HG03565 (cell line): ENCODE results near the gene GRID1.

Source experiments
- ATAC-seq: cut with Tn5 transposase; IDR thresholded peaks from one replicate; pipeline ENCODE4 v1.9.1; 2021; ENCODE audit warnings: mild to moderate bottlenecking, moderate library complexity; ENCODE audit not compliant: unreplicated experiment

The GRID1 gene

DNA sequence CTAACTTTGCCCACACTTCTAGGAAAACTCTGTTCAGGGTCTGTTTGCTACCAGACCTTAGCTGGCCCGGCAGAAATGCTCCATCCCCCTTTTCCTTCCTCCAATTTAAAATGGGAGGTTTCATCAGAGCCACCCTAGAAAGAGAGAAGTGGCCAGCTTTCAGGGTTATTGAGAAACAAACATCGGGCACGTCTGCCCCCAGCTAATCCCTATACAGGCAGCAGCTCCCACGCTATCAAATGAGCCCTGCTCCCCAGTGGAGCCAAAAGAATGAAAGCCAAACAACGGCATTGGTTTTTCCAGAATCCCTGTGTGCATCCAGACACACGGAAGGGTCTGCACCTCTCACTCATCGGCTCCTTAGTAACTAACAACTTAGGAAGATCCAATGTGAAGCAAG lies 132.5 kb downstream of the GRID1 start:
- no peak for ATAC-seq

DNA sequence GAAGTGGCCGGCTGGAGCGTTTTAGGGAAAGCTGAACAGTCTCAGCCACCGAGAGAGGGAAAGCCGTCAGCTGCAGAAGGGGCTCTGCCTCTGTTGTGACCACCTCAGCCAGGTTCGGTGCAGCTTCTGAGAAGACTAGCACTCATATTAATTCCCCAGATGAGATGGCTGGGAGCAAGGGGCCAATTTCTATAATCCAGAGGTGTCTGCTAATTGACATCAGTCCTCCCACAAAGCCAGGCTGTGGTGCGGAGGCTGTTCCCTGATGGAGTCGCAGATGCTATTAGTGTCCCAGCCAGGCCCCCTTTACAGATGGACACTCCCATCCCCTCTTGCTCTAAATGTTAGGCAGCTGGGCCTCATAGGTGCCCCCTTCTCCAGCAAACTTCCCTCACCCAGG lies 133.5 kb downstream of the GRID1 start:
- ATAC-seq: no peak

DNA sequence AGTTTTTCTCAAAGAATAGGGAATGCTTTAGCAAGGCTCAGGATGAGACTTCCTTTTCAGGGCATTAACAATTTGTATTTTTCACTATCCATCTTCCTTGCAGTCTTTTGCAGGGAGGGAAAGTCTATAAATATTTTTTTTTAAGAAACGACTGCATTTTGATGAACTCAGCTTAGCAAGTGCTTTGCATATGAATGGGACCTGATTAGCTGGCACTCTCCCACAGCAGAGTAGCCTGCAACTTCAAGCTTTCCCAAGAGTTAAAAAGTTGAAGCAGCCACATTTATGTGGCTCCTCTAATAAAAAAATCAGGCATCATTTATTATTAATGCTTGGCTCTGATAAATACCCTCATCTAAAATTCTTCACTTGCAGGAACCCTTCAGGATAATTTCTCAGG lies 134.0 kb downstream of the GRID1 start:
- no peak for ATAC-seq

DNA sequence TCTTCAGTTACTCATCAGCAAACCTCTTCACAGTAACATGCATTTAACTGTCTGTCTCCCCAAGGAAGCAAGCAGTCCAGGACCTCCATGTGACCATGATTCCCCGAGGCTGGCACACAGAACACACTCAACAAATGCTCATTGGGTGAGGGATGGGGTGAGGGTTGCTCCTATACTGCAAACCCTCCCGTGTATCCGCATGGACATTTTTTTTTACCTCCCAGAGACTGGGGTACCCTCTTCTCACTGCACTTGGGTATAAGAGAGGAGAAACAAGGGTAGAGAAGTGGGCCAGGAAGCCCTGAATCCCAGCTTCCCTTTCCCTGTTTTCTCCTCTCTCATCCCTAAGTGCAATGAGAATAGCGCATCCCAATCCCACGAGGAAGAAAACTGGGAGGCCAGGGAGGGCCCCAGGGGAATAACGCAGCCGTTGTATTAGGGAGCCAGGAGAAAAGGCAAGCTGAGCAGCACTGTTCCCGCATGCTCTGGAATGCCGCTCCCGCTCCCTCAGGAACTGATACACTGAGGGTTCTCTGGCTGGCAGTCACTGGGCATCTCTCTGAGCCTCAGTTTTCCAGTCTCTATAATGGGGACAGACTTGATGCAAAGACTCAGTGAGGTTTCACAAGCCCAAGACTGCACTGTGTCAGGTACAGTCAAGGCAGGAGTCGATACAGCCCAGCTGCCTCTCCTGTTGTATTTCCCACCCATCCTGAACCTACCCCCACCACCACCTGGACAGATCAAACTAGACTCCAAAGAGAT lies 134.6 kb downstream of the GRID1 start:
- ATAC-seq: no peak

DNA sequence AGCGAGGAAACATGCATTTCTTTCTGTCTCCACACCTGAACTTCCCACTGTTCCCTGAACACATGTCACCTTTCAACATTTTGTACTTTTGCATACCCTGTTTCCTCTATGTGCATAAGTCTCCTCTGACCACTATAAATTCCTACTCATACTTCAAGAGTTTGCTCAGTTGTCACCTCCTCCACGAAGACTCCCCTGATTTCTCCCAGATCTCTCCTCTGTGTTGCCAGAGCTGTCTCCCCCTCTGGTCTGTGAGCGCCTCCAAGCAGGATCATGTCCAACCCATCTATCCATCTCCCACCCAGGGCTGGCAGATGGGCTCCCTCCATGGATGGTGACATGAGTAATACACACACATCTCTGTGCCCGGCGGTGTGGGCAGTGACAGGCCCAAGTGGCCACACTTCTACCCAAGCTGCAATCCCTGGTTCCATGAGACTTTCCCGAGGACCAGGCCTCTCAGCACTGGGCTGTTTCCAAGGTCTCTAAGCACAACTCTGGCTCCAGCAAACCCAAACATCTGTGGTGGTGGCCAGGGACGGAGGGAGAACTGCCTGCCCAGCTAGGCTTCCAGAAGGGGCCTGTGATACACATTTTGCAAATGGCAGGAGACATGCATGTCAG lies 135.9 kb downstream of the GRID1 start:
- ATAC-seq: no peak

DNA sequence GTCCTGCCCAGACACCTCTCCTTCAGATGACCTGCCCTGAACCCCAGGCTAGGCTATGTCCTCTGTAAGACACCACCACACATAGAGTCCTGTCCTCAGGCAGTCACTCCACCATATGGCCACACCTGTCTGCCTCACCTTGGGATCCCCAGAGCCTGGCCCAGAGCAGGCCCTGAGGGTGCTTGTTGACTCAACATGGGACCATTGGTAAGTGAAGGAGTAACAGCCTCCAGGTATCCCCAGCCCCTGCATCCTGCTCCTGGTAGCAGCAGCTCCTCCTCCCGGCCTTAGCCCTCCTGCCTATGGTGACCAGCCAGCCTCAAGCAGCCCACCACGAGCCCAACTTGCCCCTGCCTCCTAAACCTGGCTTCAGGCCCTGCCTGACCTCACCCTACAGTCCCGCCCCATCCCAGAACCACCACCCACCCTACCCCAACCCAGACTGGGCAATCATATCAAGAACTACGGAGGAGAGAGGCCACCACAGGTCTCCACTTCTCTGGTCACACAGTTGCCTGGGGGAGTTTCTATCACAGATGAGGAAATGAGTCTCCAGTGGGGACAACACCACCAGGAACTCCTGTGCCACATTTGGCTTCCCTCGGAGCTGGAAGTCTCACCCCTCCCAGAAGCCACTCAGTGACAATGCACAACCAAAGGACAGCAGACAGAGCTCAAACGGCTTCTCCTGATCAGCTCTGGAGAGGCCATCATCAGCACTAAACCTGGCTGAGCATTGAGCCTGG lies 136.6 kb downstream of the GRID1 start:
- no peak for ATAC-seq

DNA sequence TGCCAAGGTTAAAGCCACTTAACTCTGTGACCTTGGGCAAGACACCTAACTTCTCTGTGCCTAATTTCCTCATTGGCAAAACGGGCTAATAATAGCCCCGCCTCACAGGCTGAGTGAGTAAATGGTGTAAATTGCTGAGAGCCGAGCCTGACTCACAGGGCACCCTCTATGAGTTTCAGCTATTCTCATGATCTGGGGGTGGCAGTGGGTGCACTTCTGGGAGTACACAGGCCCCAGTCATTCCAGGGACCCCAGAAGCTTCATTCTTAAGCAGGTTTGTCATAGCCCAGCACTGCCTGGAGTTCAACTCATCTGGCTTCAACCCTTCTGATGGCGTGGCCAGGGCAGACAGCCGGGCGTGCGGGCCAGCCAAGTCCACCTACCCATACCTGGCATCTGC lies 137.2 kb downstream of the GRID1 start:
- ATAC-seq: no peak

DNA sequence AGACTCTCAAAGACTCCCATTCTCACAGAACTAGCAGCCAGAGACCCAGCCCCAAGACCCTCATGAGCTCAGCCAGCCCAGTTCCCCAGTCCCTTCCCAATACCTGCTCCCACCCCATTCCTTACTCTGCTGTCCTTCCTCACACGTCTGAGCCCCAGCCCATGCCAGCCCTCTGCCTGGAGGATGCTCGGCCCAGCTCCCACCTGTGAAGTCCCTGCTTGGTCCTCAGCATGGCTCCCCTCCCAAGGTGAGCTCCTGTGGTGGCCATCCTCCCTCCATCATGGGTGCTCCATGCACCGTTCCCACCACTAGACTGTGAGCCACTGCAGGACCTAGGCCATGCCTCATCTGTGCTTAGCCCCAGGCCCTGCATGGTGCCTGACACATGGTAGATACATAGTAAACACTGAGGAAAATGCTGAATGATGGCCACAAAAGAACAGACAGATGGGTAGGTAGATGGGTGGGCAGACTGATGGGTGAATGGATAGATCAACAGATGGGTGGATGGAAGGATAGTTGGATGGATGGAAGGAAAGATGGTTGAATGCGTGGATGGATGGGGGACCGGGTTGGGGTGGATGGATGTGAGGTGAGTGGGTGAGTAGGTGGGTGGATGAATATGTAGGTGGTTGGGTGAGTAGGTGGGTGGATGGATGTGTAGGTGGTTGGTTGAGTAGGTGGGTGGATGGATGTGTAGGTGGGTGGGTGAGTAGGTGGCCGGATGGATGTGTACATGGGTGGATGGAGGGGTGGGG lies 138.9 kb downstream of the GRID1 start:
- no peak for ATAC-seq

DNA sequence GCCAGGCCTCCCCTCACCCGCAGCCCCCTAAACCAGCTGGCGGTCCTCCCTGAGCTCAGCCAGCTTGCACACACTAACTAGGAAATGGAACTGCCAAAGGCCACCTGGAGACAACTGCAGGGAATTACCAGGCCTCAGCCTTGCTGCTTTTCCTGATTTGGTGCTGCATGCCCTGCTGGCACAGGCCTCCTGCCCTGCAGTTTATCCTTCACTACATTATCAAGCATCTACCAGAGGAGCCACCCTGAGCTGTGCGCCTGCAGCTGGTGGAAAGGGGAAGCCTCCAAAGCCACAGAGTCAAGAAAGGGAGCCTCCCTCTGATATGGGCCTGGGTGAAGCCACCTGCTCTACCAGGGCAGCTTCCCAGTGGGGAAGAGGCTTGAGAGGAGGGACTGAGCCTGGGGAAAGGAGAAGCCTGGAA lies 139.8 kb downstream of the GRID1 start:
- ATAC-seq: no peak

DNA sequence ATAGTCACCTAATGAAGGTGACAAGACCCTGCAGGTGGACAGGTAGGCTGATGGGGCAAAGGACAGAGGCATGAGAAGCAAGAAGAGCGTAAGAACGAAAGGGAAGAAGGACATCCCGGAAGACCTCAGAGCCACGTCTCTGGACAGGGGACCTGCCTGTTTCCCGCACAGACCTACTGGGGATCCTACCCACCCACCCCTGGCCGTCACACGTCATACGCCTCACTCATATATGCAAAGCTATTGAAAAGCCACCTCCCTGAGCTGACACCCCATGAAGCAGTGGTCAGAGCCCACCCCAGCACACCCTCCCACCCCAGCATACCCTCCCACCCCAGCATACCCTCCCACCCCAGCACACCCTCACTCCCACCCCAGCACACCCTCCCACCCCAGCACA lies 140.6 kb downstream of the GRID1 start:
- ATAC-seq: no peak

DNA sequence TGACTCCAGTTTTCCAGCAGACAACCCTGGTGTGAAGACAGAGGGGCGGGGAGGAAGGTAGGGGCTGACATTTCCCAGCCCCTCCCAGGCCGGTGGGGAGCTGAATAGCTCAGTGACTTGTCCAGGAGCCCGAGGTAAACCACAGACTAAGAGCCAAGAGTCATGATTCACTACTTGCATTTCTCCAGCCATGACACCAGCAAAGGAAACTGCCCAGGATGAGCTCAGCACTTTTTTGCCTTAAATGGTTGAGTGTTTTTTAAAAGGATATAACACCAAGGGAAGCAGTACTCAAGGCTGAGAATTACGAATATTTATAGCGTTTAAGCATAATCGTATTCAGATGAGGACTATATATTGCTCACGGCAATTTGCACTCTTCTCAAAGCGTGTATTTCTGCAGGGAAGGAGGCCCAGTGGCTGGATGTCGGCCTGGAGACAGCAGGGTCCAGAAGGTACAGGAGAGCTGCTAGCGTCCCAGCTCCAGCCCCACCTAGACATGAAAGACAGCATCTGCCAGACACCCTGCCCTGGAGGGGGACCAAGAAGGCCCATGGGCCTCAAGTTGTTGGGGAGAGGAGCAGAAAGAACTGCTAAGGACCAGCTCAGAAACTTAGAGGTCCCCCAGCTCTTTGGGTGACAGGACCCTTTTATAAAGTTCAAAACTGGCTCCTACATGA lies 141.4 kb downstream of the GRID1 start:
- ATAC-seq: no peak

DNA sequence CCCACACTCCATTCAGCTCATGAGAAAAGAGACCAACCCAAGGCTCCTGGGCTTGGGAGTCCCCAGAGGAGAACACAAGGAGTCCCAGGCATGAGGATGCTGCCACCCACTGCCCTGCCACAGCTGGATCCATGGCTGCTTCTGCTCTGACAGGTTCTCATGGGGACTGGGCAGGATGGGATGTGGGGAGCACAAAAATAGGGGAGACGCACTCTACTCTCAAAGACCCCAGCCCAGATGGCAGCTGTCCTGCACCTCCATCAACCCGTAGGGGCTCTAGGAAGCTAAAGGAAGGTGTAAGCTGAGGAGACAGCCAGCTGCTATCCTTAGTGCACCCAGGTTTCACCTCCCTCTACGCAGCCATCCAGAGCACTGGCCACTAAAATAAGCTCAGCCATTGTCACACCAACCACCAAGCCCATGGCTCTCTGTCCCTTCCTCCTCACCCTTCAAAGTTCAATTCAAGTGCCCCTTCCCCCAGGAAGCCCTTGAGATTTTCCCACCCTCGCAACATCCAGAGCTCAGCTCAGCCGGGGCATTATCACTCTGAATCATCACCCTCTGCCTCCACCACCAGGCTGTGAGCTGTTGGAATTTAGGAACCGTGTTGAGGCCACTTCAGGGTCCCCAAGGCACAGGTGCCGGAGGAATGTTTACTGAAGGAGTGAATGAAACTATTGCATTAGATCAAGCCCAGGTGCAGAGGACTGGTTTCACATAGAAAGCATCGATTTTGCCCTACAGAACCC lies 142.1 kb downstream of the GRID1 start:
- no peak for ATAC-seq

DNA sequence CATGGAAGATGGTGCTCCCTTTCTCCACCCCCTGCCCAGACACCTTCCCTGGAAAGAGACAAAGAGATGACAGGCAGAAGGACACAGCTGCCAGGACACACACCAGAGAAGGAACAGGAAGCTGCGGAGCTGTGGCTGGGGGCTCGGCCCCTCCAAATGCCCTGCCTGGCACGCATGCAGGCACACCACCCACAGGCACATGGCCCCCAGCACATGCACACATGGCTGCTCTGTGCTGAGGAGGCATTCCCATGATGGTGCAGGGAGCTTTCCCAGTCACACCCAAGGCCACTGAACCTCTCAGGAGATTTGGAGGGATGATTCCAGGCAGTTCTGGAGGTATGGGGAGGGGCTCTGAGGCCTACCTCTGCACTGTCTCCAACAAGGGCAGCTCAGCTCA lies 143.3 kb downstream of the GRID1 start:
- no peak for ATAC-seq

DNA sequence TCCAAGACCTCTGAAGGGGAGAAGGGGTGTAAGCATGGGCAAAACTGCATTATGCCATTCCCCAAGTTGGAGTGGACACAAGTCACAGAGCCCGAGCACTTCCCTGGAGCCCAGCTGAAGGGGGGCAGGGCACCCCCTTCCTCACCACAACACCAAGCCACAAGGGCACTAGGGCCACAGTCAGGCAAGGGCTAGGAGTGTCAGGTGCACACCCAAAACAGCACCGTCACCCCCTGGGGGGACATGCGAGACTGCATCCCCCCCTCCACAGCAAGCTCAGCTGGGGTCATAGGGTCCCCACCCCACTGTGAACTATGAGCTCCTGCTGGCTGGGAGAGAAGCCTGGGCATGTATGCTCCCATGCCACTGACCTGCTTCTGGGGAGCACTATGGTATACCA lies 143.9 kb downstream of the GRID1 start:
- ATAC-seq: no peak

DNA sequence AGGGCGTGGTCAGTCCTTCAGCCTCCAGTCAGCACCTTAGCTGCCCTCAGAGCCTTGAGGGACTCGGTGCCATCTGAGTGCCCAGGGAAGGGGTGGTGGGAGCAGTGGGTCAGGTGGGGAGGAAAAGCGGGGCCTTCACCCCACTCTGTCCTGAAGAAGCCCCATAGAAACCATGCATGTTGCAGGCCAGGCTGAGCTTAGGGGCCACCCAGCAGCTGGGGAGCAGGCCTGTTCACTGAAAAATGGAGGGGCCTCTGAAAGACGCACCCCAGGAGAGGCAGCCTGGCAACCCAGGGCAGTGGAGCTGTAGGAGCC lies 144.3 kb downstream of the GRID1 start:
- ATAC-seq: no peak

DNA sequence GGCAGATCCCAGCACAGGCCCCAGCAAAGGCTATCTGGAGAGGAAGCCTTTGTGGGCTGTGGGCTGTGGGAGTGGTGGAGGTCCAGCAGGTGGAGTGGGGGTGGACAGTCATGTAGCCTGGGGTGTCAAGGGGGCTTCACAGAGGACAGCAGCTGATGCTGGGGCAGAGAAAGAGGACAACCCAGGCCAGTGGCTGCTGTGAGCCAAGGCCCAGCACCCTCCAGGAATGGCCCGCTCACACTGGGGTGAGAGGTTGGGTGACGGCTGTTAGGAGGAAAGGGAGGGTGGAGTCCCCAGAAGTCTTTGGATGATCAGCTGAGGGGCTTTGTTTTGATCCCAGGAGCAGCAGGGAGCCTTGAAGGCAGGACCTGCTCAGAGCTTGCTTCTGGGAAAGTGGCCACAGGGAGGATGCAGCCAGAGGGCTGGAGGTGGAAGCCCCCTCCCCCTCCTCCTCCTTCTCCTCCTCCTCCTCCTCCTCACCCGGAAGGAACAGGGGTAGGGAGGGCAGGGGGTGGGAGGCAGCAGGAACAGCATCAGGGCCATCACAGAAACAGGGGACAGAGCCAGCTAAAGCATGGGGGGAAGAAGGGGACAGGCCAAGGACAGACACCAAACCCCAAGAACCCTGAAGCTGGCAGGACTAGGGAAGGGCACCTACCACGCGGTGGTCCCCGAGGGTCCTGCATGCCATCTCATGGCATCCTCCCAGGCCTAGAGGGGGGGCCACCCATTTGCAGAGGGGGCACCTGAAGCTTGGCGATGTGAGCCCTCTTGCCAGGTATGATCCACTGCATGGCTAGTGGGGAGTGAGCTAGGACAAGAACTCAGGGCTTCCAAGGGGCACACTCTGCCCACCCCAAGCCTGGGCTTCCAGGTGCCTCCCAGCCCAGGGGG lies 144.9 kb downstream of the GRID1 start:
- ATAC-seq: no peak

DNA sequence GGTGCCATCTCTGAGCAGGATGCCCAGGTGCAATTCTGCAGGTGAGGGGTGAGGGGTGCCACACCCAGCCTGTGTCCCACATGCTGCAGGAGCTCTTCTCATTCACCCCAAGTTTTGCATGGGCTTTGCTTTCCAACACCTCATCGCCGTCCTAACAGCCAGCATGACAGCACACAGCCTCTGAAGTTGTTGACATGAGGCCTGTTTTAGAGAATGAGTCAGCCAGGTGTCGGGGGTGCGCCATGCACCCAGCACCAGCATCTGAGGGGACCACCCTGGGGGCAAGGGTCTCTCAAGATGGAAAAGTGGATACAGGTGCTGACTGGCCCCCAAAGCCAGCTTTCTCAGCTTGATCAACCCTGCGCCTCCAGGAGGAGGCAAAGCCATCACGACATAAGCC lies 146.0 kb downstream of the GRID1 start:
- ATAC-seq: no peak

DNA sequence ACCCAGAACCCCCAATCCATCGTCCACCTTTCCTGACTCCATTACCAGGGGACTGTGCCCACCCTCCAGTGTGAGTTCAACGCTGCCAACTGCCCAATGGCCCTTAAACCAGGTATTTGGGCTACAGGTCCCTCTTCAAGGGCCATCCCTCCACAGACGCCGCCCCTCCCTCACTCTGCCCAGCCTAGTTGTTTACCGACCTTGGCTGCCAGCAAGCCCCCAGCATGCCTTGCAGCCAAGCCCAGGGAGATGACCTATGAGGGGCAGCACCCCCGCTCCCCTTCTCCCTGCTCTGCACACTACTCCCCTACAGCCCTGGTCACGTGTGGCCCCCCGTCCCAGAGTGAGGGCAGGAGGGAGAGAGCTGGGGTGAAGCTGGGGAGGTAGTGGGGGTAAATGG lies 147.3 kb downstream of the GRID1 start:
- no peak for ATAC-seq

DNA sequence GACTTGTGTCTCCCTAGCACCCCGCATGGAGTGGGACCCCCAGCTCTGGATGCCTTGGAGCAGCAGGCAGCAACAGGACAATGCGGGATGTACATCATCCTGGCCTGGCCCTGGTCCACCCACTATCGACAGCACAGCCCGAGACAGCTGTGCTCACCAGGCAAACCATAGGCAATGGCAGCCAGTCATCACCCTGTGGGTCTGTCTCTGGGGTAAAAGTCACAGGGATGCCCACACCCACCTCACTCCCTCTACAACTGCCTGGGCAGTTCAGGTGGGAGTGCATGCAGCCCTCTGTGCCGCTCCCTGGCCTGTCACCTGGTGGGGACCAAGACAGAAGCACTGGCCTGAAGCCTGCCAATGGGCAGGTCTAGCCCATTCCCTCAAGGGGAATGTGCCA lies 147.8 kb downstream of the GRID1 start:
- no peak for ATAC-seq
